ENCODE data around the gene WNT7A. TPM values are rescaled to one million over a fixed set of nuclear protein-coding genes. Genes with fewer than 3 reads are reported as not detected.

The WNT7A gene
- total and polyA plus RNA-seq, 2 donors (not counting 3 experiments of a cell fraction or from before 2014, with no cell fraction given), result not detected

DNA sequence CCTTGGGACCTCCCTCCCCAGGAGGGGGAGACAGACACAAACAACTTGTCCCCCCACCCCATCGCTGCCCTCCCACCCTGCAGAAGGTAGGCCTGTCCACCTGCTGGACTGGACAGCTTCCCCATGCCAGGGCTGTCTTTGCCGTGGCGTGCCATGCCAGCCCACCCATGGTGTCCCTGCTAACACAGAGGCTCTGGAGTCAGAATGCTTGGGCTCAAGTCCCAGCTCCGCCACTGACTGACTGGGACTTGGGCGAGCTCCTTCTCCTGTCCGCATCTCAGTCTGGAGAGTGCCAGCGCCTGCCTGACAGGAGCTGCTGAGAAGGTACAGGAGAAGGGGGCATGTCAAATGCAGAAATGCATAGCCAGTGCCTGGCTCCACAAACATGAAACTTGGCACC, 23.9 kb downstream of the WNT7A start:
- Histone ChIP-seq H3K9me3 (replicated peaks; ENCODE audit: control insufficient read depth, insufficient read depth, low read length) (no peaks in the 10 kb centered on the region), H3K4me1 (ENCODE audit: control insufficient read depth, extremely low read depth, insufficient read depth, low read length) (no peaks in the 10 kb centered on the region), H3K79me2 (ENCODE audit: control insufficient read depth, insufficient read depth, low read length) (no peaks in the 10 kb centered on the region), H3K9ac (replicated peaks; ENCODE audit: extremely low read depth, insufficient read depth, low read length) (no peak overlapping the region), H3K36me3 (ENCODE audit: control insufficient read depth in 2 of 2, extremely low read depth in 1 of 2, insufficient read depth in 2 of 2, low read length in 2 of 2) (no peaks in the 10 kb centered on the region), H3K4me2 (ENCODE audit: insufficient read depth, low read length) (no peak overlapping the region), H3K27ac (ENCODE audit: insufficient read depth, low read depth, low read length) (no peak overlapping the region), H3K27me3 (ENCODE audit: control insufficient read depth in 2 of 2, insufficient read depth in 2 of 2, low read length in 2 of 2) (no peaks in the 10 kb centered on the region), H2AFZ (ENCODE audit: low read depth, low read length) (no peak overlapping the region), H3K4me3 (replicated peaks in 1 of 3; ENCODE audit: insufficient read depth in 1 of 3, low read depth in 1 of 3, low read length in 3 of 3) (no peak overlapping the region), H4K20me1 (replicated peaks; ENCODE audit: control insufficient read depth, extremely low read depth, insufficient read depth, low read length) (no peaks in the 10 kb centered on the region), H3K9me1 (replicated peaks; ENCODE audit: control insufficient read depth, extremely low read depth, insufficient read depth, low read length) (no peaks in the 10 kb centered on the region)
- intact Hi-C loops (cut with micrococcal nuclease), result no loop called here
- FAIRE-seq (no peak), DNase-seq (ENCODE audit: low read depth, low spot score) (no peak)
- TF ChIP-seq JUN (IDR thresholded peaks at IDR 0.05; ENCODE audit: borderline replicate concordance, insufficient read depth, insufficient read length, low read depth) (no peak), FOS (IDR thresholded peaks at IDR 0.05; ENCODE audit: borderline replicate concordance, insufficient read depth, low read length) (no peak), POLR2A (IDR thresholded peaks at IDR 0.05; ENCODE audit: low read depth, low read length) (no peak), POLR2AphosphoS5 (IDR thresholded peaks at IDR 0.05; ENCODE audit: insufficient read depth, low read depth, low read length) (no peak), GATA2 (IDR thresholded peaks at IDR 0.05; ENCODE audit: insufficient read depth, insufficient read length, low read depth, low read length) (no peak), EZH2 (IDR thresholded peaks at IDR 0.05; ENCODE audit: borderline replicate concordance, low read depth, low read length, severe bottlenecking) (no peak), MYC (IDR thresholded peaks at IDR 0.05; ENCODE audit: low read depth, low read length) (no peak)
- TF ChIP-seq, protein P1, sequence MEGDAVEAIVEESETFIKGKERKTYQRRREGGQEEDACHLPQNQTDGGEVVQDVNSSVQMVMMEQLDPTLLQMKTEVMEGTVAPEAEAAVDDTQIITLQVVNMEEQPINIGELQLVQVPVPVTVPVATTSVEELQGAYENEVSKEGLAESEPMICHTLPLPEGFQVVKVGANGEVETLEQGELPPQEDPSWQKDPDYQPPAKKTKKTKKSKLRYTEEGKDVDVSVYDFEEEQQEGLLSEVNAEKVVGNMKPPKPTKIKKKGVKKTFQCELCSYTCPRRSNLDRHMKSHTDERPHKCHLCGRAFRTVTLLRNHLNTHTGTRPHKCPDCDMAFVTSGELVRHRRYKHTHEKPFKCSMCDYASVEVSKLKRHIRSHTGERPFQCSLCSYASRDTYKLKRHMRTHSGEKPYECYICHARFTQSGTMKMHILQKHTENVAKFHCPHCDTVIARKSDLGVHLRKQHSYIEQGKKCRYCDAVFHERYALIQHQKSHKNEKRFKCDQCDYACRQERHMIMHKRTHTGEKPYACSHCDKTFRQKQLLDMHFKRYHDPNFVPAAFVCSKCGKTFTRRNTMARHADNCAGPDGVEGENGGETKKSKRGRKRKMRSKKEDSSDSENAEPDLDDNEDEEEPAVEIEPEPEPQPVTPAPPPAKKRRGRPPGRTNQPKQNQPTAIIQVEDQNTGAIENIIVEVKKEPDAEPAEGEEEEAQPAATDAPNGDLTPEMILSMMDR (IDR thresholded peaks at IDR 0.05; ENCODE audit: extremely low read depth in 1 of 2, insufficient read depth in 1 of 2, low read depth in 1 of 2, low read length in 2 of 2), result no peak
- TF ChIP-seq, protein P2, sequence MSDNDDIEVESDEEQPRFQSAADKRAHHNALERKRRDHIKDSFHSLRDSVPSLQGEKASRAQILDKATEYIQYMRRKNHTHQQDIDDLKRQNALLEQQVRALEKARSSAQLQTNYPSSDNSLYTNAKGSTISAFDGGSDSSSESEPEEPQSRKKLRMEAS (IDR thresholded peaks at IDR 0.05; ENCODE audit: insufficient read depth, insufficient read length), result no peak
- POLR2A ChIA-PET, result no interaction called here
- CTCF ChIA-PET, result no interaction called here
- no TSS peak for BruUV-seq (replicated peaks)
- dilution Hi-C loops (cut with MboI; ENCODE audit: extremely low pct_ligation_motif_present, low sequenced_read_pairs), result no loop called here
